UCSD-AML1 (cell line): Measurements from ENCODE around the gene DLGAP4.
"Not testable (repeated sequence)": the region's sequence is repeated elsewhere in the genome, so short reads cannot be mapped to it uniquely, and the experiment has no call there.

Source experiments
- DNase-seq: peaks from one replicate; lab custom pipeline; 2025; ENCODE audit not compliant: unreplicated experiment; lab: John Stamatoyannopoulos, UW

Gene DLGAP4

GRCh38 chr20:36372666-36373065, 66.5 kb downstream of the DLGAP4 start:
- DNase-seq = no peak

GRCh38 chr20:36373089-36373488, 67.0 kb downstream of the DLGAP4 start:
- no peak for DNase-seq

- no peak for DNase-seq
Observed at GRCh38 chr20:36374995-36375394, 68.9 kb downstream of the DLGAP4 start.

GRCh38 chr20:36377348-36378326, 71.5 kb downstream of the DLGAP4 start:
- no peak for DNase-seq

- DNase-seq = no peak
Observed at GRCh38 chr20:36378686-36379085, 72.5 kb downstream of the DLGAP4 start.

- not testable (repeated sequence) for DNase-seq
Observed at GRCh38 chr20:36379914-36380313, 73.8 kb downstream of the DLGAP4 start.

GRCh38 chr20:36384022-36384619, 78.0 kb downstream of the DLGAP4 start:
- peak; percentile 63 for DNase-seq

GRCh38 chr20:36385503-36385902, 79.4 kb downstream of the DLGAP4 start:
- DNase-seq = no peak

GRCh38 chr20:36386236-36386635, 80.1 kb downstream of the DLGAP4 start:
- no peak for DNase-seq

GRCh38 chr20:36390269-36390668, 84.1 kb downstream of the DLGAP4 start:
- no peak for DNase-seq

GRCh38 chr20:36390719-36391415, 84.7 kb downstream of the DLGAP4 start:
- no peak for DNase-seq

GRCh38 chr20:36391456-36391855, 85.3 kb downstream of the DLGAP4 start:
- DNase-seq = no peak

GRCh38 chr20:36391955-36392354, 85.8 kb downstream of the DLGAP4 start:
- no peak for DNase-seq

- no peak for DNase-seq
Observed at GRCh38 chr20:36392989-36393388, 86.8 kb downstream of the DLGAP4 start.

- no peak for DNase-seq
Observed at GRCh38 chr20:36394340-36394965, 88.3 kb downstream of the DLGAP4 start.

- DNase-seq = no peak
Observed at GRCh38 chr20:36396340-36396739, 90.2 kb downstream of the DLGAP4 start.

- no peak for DNase-seq
Observed at GRCh38 chr20:36396847-36397630, 90.9 kb downstream of the DLGAP4 start.

GRCh38 chr20:36398515-36398914, 92.4 kb downstream of the DLGAP4 start:
- no peak for DNase-seq

GRCh38 chr20:36399147-36399968, 93.2 kb downstream of the DLGAP4 start:
- peak; percentile 57 for DNase-seq
